ENCODE measurements around the gene PLA2G4B.

- TF ChIP-seq CTCF (IDR thresholded peaks at IDR 0.05 in 4 of 5, conservative IDR thresholded peaks at IDR 0.05 in 1 of 5) (no peak), POLR2A (IDR thresholded peaks at IDR 0.05) (no peak)
These were observed 6.2 kb downstream of the PLA2G4B start for GRCh38 chr15:41844814-41845213.
